ENCODE data around the gene CREB5.

Gene CREB5

DNA sequence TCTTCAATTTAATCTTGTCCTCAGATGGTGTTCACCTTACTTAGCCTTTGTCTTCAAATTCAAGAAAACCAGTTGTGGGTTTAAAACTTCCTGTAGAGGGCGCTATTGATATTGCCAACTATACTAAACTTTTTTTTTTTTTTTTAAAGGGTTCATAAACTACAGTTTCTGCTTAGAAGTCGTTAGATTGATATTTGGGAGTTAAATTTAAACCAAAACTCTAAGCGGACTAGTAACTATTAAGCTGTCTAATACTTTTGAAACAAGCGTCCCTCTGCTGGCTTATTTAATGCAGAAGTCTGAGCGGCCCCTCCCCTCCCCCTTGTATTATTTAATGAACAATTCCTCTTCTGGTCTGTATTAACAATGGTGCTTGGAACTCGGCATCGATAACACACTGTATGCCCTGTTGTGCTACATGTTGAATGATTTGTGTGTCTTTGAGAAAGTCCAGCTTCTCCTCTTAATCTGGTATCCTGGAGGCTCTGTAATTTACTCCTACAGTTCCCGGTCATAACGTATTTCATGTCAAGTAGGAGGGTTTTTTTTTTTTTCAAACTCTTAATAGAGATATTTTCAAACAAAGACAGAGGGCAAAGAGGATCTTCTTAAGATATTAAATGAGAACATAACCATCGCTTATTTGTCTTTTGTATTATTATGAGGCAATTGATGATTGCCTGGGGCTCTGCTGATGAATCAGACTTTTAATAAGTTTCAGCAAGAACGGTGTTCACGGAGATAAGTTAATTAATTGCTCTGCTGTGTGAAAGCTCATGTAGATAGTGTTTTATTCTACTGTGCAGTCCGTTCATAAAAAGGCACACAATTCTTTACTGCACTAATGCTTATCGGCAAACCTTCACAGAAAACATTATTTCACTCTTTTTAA, 22.6 kb upstream of the CREB5 start:
- TF ChIP-seq, protein P1, sequence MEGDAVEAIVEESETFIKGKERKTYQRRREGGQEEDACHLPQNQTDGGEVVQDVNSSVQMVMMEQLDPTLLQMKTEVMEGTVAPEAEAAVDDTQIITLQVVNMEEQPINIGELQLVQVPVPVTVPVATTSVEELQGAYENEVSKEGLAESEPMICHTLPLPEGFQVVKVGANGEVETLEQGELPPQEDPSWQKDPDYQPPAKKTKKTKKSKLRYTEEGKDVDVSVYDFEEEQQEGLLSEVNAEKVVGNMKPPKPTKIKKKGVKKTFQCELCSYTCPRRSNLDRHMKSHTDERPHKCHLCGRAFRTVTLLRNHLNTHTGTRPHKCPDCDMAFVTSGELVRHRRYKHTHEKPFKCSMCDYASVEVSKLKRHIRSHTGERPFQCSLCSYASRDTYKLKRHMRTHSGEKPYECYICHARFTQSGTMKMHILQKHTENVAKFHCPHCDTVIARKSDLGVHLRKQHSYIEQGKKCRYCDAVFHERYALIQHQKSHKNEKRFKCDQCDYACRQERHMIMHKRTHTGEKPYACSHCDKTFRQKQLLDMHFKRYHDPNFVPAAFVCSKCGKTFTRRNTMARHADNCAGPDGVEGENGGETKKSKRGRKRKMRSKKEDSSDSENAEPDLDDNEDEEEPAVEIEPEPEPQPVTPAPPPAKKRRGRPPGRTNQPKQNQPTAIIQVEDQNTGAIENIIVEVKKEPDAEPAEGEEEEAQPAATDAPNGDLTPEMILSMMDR (IDR thresholded peaks at IDR 0.05; ENCODE audit: low read depth, low read length): peak; percentile 71
- DNase-seq (ENCODE audit: low read depth in 2 of 2): peak; percentile 79 to 85
- H3K4me3 ChIP-seq (replicated peaks in 1 of 2; ENCODE audit: low read depth in 2 of 2, low read length in 2 of 2): peak overlapping the region in 1 of 2 donors; percentile 19

DNA sequence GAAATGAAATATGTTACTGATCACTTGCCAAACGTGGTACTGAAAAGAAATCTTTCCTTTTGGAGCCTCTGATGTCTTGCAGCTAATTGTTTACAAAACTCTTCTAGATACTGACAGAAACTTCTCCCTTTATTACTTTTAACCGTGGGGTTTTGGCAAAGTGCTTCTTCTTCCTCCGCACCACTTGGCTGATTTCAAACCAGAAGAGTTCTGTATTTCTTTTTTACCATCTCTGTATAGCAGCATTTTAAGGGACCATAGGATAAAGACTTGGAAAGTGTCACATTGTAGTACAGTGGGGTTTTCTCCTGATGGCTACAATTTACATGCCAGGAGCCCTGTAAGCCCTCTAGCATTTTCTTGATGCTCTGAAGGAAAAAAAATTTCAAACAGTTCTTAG, 21.9 kb upstream of the CREB5 start:
- DNase-seq (ENCODE audit: low read depth in 2 of 2): no peak
- TF ChIP-seq, protein P1 (IDR thresholded peaks at IDR 0.05; ENCODE audit: low read depth, low read length): no peak
- H3K4me3 ChIP-seq (replicated peaks in 1 of 2; ENCODE audit: low read depth in 2 of 2, low read length in 2 of 2): no peak overlapping the region

- no peak for DNase-seq (ENCODE audit: low read depth in 2 of 2)
- TF ChIP-seq, protein P1 (IDR thresholded peaks at IDR 0.05; ENCODE audit: low read depth, low read length): no peak
Observed at GRCh38 chr7:28392289-28392688, 20.0 kb upstream of the CREB5 start.

GRCh38 chr7:28395404-28395803, 16.9 kb upstream of the CREB5 start:
- TF ChIP-seq, protein P1 (IDR thresholded peaks at IDR 0.05; ENCODE audit: low read depth, low read length): no peak
- no peak overlapping the region for H3K4me3 ChIP-seq (replicated peaks in 1 of 2; ENCODE audit: low read depth in 2 of 2, low read length in 2 of 2)
- no peak for DNase-seq (ENCODE audit: low read depth in 2 of 2)

More at GRCh38 chr7:28392289-28392688, 20.0 kb upstream of the CREB5 start:
- H3K4me3 ChIP-seq (replicated peaks in 1 of 2; ENCODE audit: low read depth in 2 of 2, low read length in 2 of 2): no peak overlapping the region

- TF ChIP-seq, protein P1 (IDR thresholded peaks at IDR 0.05; ENCODE audit: low read depth, low read length): no peak
- DNase-seq (ENCODE audit: low read depth in 2 of 2): peak in 1 of 2 donors; percentile 50
- H3K4me3 ChIP-seq (replicated peaks in 1 of 2; ENCODE audit: low read depth in 2 of 2, low read length in 2 of 2): no peak overlapping the region
Observed at GRCh38 chr7:28395831-28396230, 16.5 kb upstream of the CREB5 start.

GRCh38 chr7:28397141-28397540, 15.2 kb upstream of the CREB5 start:
- H3K4me3 ChIP-seq (replicated peaks in 1 of 2; ENCODE audit: low read depth in 2 of 2, low read length in 2 of 2): no peak overlapping the region
- no peak for DNase-seq (ENCODE audit: low read depth in 2 of 2)
- TF ChIP-seq, protein P1 (IDR thresholded peaks at IDR 0.05; ENCODE audit: low read depth, low read length): no peak
